ENCODE results near the gene ZNF574. TPM values are rescaled to one million over a fixed set of nuclear protein-coding genes. Genes with fewer than 3 reads are reported as not detected.
"Not testable (repeated sequence)": the region's sequence is repeated elsewhere in the genome, so short reads cannot be mapped to it uniquely, and the experiment has no call there.

Gene ZNF574
- total and polyA plus RNA-seq, 12 donors, result 2.7 to 16.9 (median 11.4) TPM

DNA sequence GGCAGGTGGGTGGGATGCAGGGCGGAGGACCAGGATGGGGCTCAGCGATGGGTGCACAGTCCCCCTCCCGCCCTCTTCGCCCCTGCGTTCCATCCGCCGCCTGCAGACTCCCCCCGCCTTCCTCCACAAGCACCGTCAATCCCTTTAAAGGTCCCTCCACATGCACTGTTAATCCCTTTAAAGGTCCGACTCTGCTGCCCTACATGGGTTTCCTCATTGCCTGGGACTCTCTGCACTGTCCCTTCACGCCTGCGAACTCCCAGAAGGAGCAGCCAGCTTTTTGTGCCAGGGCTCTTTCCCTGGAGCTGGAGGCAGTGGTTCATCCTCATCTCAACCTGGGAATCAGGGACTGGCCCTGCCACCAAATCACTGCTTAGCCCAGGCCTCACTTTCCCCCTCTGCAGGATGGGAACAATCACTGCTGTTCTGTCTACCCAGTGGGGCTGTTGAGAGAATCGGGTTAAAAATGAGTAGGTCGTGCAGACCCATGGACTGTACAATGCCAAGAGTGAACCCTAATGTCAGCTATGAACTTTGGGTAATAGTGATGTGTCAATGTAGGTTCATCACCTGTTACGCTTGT, 20.4 kb downstream of the ZNF574 start:
- Histone ChIP-seq H3K4me3 (no peak overlapping the region), H3K27me3 (peaks cover 4% of the 10 kb centered on the region), H3K9me3 (replicated peaks in 1 of 3) (no peaks in the 10 kb centered on the region), H3K27ac (no peak overlapping the region), H3K36me3 (replicated peaks in 1 of 2) (no peaks in the 10 kb centered on the region), H3K4me1 (replicated peaks in 1 of 2) (no peaks in the 10 kb centered on the region)
- WGBS, 4 donors, result 34 to 52% (median 45%) methylated on average over 11 to 15 of the region's 15 CpGs
- TF ChIP-seq, protein P1, sequence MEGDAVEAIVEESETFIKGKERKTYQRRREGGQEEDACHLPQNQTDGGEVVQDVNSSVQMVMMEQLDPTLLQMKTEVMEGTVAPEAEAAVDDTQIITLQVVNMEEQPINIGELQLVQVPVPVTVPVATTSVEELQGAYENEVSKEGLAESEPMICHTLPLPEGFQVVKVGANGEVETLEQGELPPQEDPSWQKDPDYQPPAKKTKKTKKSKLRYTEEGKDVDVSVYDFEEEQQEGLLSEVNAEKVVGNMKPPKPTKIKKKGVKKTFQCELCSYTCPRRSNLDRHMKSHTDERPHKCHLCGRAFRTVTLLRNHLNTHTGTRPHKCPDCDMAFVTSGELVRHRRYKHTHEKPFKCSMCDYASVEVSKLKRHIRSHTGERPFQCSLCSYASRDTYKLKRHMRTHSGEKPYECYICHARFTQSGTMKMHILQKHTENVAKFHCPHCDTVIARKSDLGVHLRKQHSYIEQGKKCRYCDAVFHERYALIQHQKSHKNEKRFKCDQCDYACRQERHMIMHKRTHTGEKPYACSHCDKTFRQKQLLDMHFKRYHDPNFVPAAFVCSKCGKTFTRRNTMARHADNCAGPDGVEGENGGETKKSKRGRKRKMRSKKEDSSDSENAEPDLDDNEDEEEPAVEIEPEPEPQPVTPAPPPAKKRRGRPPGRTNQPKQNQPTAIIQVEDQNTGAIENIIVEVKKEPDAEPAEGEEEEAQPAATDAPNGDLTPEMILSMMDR (IDR thresholded peaks at IDR 0.05), result no peak
- TF ChIP-seq POLR2A (IDR thresholded peaks at IDR 0.05), result no peak
- intact Hi-C loops (cut with DNase I), result no loop called here
- no peak for DNase-seq

GRCh38 chr19:42097461-42097860, 21.5 kb downstream of the ZNF574 start:
- Histone ChIP-seq H3K9me3 (replicated peaks in 1 of 3) (no peaks in the 10 kb centered on the region), H3K4me3 (no peak overlapping the region), H3K36me3 (replicated peaks in 1 of 2) (no peaks in the 10 kb centered on the region), H3K4me1 (replicated peaks in 1 of 2) (no peaks in the 10 kb centered on the region), H3K27ac (no peak overlapping the region), H3K27me3 (peaks cover 4% of the 10 kb centered on the region)
- no peak for DNase-seq
- TF ChIP-seq, protein P1 (IDR thresholded peaks at IDR 0.05), result no peak
- TF ChIP-seq POLR2A (IDR thresholded peaks at IDR 0.05), result no peak
- intact Hi-C loops (cut with DNase I), result no loop called here
- 72 to 92% (median 81%) methylated on average over 5 of the region's 5 CpGs for WGBS, 4 donors

GRCh38 chr19:42098781-42099180, 22.8 kb downstream of the ZNF574 start:
- WGBS, 4 donors, result 78 to 90% (median 89%) methylated on average over 6 of the region's 6 CpGs
- Histone ChIP-seq H3K4me1 (replicated peaks in 1 of 2) (no peaks in the 10 kb centered on the region), H3K27ac (no peak overlapping the region), H3K27me3 (peaks cover 4% of the 10 kb centered on the region), H3K4me3 (no peak overlapping the region), H3K9me3 (replicated peaks in 1 of 3) (no peaks in the 10 kb centered on the region), H3K36me3 (replicated peaks in 1 of 2) (no peaks in the 10 kb centered on the region)
- intact Hi-C loops (cut with DNase I), result no loop called here
- no peak for DNase-seq
- TF ChIP-seq, protein P1 (IDR thresholded peaks at IDR 0.05), result no peak
- TF ChIP-seq POLR2A (IDR thresholded peaks at IDR 0.05), result no peak

- H3K27ac ChIP-seq, result no peak overlapping the region
- intact Hi-C loops (cut with DNase I), result no loop called here
- no peak overlapping the region for H3K4me3 ChIP-seq
- H3K4me1 ChIP-seq (replicated peaks in 1 of 2), result no peaks in the 10 kb centered on the region
- DNase-seq, result no peak
- no peaks in the 10 kb centered on the region for H3K9me3 ChIP-seq (replicated peaks in 1 of 3)
- no peaks in the 10 kb centered on the region for H3K36me3 ChIP-seq (replicated peaks in 1 of 2)
- TF ChIP-seq, protein P1 (IDR thresholded peaks at IDR 0.05), result no peak
- TF ChIP-seq POLR2A (IDR thresholded peaks at IDR 0.05), result no peak
- peaks cover 4% of the 10 kb centered on the region for H3K27me3 ChIP-seq
- WGBS, 4 donors, result 73 to 88% (median 79%) methylated on average over 5 to 6 of the region's 6 CpGs
These were observed 23.5 kb downstream of the ZNF574 start for GRCh38 chr19:42099336-42099925.

- H3K9me3 ChIP-seq (replicated peaks in 1 of 3); H3K36me3 ChIP-seq (replicated peaks in 1 of 2); H3K27ac ChIP-seq; DNase-seq; intact Hi-C loops (cut with DNase I); H3K27me3 ChIP-seq; H3K4me3 ChIP-seq; H3K4me1 ChIP-seq (replicated peaks in 1 of 2): not testable (repeated sequence)
- 77 to 89% (median 84%) methylated on average over 10 of the region's 10 CpGs for WGBS, 4 donors
These were observed 24.3 kb downstream of the ZNF574 start for GRCh38 chr19:42100241-42100640.

Measured in adrenal gland (tissue), 12 donors.